Left lung (tissue), 10 donors: ENCODE measurements around the gene SCUBE3. TPM values are rescaled to one million over a fixed set of nuclear protein-coding genes. Genes with fewer than 3 reads are reported as not detected.

Experiments used
- ATAC-seq: fragments of 200-7000 bp; cut with Tn5 transposase; one replicate; pipeline ENCODE4 v1.9.1; 2020; ENCODE audit warnings: moderate library complexity
- DNase-seq, 4 donors: peaks; one replicate each; pipeline ENCODE4 v3.0.0-alpha.2; 2013 to 2020
- H3K27ac ChIP-seq, 2 donors: fragments of 200-600 bp; sonication (generic) in 1 of 2; one replicate each; pipeline versions ENCODE4 v1.5.0 to v1.8.0; 2020 to 2021
- H3K27me3 ChIP-seq, 2 donors: fragments of 200-600 bp; sonication (generic) in 1 of 2; one replicate each; pipeline versions ENCODE4 v1.5.0 to v1.8.0; 2020 to 2021
- H3K36me3 ChIP-seq, 2 donors: fragments of 200-600 bp; sonication (generic) in 1 of 2; one replicate each; pipeline versions ENCODE4 v1.5.0 to v1.8.0; 2020 to 2021
- H3K4me1 ChIP-seq, 2 donors: fragments of 200-600 bp; one replicate each; pipeline ENCODE4 v1.8.0; 2021
- H3K4me3 ChIP-seq, 2 donors: fragments of 200-600 bp; sonication (generic) in 1 of 2; one replicate each; pipeline versions ENCODE4 v1.5.0 to v1.8.0; 2020 to 2021; ENCODE audit warnings: mild to moderate bottlenecking in 1 of 2
- H3K9me3 ChIP-seq, 2 donors: fragments of 200-600 bp; sonication (generic) in 1 of 2; one replicate each; pipeline versions ENCODE4 v1.5.0 to v1.8.0; 2020 to 2021
- intact Hi-C, 2 donors: fragments of 100-400 bp; cut with DNase I; formaldehyde crosslinking; loops; one replicate each; pipeline versions ENCODE4 v1.11.2 to v1.14.2; 2022
- polyA plus RNA-seq, 6 donors: library from polyadenylated mRNA; unstranded; fragments of 120-200 nt; gene quantifications; one replicate each; pipeline ENCODE4 v1.2.1, GENCODE V29; 2013; ENCODE audit not compliant: insufficient read length in 6 of 6
- total RNA-seq, 2 donors: library from RNA; stranded (reverse); fragmentation: NEBNext Ultra II Directional; extraction: Animal tissue kit (Norgen Biotek cat#: 25700); gene quantifications; one replicate each; pipeline ENCODE4 v1.2.1, GENCODE V29; 2021
- TF ChIP-seq, protein P1 (sequence below), 2 donors: fragments of 200-600 bp; sonication (generic) in 1 of 2; IDR thresholded peaks; one replicate each; pipeline versions ENCODE4 v1.5.0 to v1.8.0; 2021; ENCODE audit warnings: antibody characterized with exemption in 2 of 2
- donor health status: DM: no; HTN: yes; CAD: no.
- donor health status: DM: no; HTN: no; CAD: no.

SCUBE3 gene
- total and polyA plus RNA-seq, 8 donors: 2.2 to 4.7 (median 3.9) TPM

DNA sequence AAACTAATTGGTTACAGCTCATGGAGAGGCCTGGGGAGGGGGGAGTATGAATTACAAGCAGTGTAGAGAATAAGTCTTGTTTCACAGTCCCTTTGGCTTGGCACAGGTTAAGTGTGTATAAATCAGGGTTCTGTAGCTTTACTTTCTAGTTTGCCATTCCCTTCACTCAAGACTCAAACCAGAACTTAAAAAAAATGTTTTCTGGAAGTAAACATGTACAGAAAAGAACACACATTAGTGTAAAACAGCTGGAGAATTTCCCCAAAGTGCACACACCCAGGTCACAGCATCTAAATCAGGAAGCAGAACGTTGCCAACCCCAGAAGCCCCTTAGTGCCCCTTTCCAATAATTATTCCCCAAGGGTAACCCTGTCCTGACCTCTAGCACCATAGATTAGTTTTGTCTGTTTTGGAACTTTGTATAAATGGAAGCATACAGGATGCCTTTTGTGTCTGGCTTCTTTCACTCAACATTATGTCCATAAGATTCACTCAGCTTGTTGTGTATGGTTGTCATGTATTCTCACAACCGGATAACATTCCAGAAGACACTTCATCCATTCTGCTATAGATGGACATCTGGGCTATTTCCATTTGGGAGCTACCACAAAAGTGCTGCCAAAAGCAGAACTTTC, 33.7 kb upstream of the SCUBE3 start:
- H3K4me3 ChIP-seq: no peak overlapping the region
- H3K4me1 ChIP-seq: peaks cover 4 to 17% of the 10 kb centered on the region in 2 donors
- H3K36me3 ChIP-seq: no peaks in the 10 kb centered on the region
- peaks cover 0 to 11% of the 10 kb centered on the region in 2 donors for H3K27me3 ChIP-seq
- DNase-seq (peak in 2 of 4 donors; percentile 52 to 59), ATAC-seq (no peak)
- H3K9me3 ChIP-seq: no peaks in the 10 kb centered on the region
- no peak overlapping the region for H3K27ac ChIP-seq
- TF ChIP-seq, protein P1, sequence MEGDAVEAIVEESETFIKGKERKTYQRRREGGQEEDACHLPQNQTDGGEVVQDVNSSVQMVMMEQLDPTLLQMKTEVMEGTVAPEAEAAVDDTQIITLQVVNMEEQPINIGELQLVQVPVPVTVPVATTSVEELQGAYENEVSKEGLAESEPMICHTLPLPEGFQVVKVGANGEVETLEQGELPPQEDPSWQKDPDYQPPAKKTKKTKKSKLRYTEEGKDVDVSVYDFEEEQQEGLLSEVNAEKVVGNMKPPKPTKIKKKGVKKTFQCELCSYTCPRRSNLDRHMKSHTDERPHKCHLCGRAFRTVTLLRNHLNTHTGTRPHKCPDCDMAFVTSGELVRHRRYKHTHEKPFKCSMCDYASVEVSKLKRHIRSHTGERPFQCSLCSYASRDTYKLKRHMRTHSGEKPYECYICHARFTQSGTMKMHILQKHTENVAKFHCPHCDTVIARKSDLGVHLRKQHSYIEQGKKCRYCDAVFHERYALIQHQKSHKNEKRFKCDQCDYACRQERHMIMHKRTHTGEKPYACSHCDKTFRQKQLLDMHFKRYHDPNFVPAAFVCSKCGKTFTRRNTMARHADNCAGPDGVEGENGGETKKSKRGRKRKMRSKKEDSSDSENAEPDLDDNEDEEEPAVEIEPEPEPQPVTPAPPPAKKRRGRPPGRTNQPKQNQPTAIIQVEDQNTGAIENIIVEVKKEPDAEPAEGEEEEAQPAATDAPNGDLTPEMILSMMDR (IDR thresholded peaks at IDR 0.05): no peak
- intact Hi-C loops: no loop called here

DNA sequence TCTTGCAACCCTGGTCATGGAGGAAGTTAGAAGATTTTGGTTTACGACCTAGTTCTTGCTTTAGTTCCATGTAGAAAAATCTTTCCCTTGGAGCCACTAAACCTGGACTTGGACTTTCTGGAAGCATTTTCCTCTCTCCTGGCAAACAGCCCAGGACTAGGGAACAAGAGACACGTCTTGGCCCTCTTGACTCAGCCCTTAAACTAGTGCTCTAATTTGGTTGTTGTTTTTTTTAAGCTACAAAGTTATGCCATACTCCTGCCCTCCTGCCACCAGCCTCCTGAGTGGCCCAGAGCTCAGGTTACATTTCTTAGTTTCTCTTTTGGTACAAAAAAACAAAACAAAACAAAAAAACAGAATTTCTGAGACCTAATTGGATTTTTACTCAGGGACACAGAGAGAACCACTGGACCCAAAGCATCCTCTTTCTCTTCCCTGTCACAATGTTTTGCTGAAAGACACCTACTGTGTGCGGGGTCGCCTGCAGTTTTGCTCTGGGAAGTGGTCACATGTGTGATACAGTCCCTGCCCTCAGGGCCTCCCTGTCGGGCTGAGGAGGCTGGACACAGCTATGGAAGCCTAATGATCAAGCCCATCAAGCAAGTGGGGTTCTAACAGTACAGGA, 32.3 kb upstream of the SCUBE3 start:
- ATAC-seq: peak; percentile 63
- peak overlapping the region; percentile 37 to 45 for H3K27ac ChIP-seq

DNA sequence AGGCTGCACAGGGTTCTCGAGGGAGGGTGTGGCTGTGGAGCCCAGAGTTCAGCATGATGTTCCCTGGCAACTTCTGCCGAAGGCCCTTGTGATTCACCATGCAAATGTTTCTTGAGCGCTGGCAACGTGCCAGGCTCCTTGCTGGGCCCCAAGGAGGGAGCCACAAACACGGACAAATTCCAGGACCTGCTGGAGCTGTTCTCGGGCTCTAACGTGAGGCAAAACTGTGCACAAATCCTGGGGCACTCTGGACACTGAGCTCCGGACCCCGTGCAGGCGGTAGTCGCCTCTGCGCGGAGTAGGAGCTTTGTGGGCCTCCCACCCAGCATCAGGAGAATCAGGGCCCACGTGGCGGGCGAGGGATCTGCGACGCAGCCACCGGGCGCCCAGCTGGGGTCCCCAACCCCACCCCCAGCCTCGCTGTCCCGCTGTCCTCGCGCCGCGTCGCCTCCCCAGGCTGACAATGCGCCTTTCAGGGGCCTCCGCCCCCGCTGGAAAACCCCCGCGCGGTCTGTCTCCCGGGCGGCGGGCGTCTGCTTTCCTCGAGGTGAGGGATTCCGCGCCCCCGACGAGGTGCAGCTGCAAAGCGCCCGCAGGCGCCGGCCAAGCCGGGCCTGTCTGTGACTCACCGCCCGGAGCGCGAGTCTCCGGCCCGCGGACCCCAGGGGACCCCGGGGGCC, 31.7 kb upstream of the SCUBE3 start:
- H3K4me1 ChIP-seq: peaks cover 9 to 17% of the 10 kb centered on the region in 2 donors
- peak in 3 of 4 donors; percentile 52 to 82 (median 76) for DNase-seq
- no peaks in the 10 kb centered on the region for H3K36me3 ChIP-seq
- no peaks in the 10 kb centered on the region for H3K9me3 ChIP-seq
- intact Hi-C loops: no loop called here
- peak; percentile 61 for ATAC-seq
- peaks cover 0 to 11% of the 10 kb centered on the region in 2 donors for H3K27me3 ChIP-seq
- H3K27ac ChIP-seq: peak overlapping the region; percentile 37 to 45
- TF ChIP-seq, protein P1 (IDR thresholded peaks at IDR 0.05): no peak
- no peak overlapping the region for H3K4me3 ChIP-seq

More for the DNA sequence above, 32.3 kb upstream of the SCUBE3 start:
- Histone ChIP-seq H3K36me3 (no peaks in the 10 kb centered on the region), H3K4me1 (peaks cover 9 to 17% of the 10 kb centered on the region in 2 donors), H3K27me3 (peaks cover 0 to 11% of the 10 kb centered on the region in 2 donors), H3K4me3 (no peak overlapping the region), H3K9me3 (no peaks in the 10 kb centered on the region)
- DNase-seq: peak in 2 of 4 donors; percentile 46 to 60
- TF ChIP-seq, protein P1 (IDR thresholded peaks at IDR 0.05): no peak
- intact Hi-C loops: no loop called here

DNA sequence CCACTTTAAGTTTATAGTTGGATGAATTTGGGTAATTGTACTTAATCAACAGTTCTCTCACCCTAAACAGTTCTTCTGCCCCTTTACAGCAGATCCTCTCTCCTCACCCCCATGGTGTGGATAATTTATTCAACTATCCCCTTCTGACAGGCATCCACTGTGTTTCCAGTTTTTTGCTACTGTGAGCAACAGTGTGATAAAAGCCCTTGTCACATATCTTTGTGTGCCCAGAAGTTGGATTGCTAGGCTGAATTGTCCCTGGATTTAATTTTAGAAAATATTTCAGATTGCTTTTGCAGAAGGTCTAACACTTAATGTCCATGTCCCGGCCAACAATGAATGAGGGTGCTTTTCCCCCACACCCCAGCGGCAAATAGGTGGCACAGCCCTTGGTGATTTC, 30.5 kb upstream of the SCUBE3 start:
- H3K4me1 ChIP-seq: peaks cover 9 to 17% of the 10 kb centered on the region in 2 donors
- H3K27me3 ChIP-seq: peaks cover 0 to 11% of the 10 kb centered on the region in 2 donors
- ATAC-seq: no peak
- H3K36me3 ChIP-seq: no peaks in the 10 kb centered on the region
- intact Hi-C loops: no loop called here
- no peak for DNase-seq
- TF ChIP-seq, protein P1 (IDR thresholded peaks at IDR 0.05): no peak
- H3K27ac ChIP-seq: no peak overlapping the region
- no peaks in the 10 kb centered on the region for H3K9me3 ChIP-seq
- no peak overlapping the region for H3K4me3 ChIP-seq

DNA sequence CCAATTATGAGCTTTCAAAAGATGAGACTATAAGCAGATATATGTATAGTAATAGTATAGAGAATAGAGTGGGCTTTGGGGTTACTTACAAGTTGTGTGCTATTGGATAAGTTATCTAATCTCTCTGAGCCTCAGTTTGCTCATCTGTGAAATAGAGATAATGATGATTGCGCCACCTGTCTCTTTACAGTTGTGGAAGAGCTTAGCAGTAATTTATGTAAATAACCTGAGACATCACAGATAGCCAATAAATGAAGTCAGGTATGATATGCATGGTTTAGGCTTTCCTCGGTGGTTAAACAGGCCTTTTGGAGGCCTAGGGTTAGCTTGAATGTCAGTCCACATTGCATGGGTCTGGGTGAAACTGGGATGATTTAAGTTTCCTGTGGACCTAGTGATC, 29.8 kb upstream of the SCUBE3 start:
- Histone ChIP-seq H3K4me3 (no peak overlapping the region), H3K9me3 (no peaks in the 10 kb centered on the region), H3K36me3 (no peaks in the 10 kb centered on the region), H3K27me3 (peaks cover 0 to 11% of the 10 kb centered on the region in 2 donors), H3K27ac (no peak overlapping the region), H3K4me1 (peaks cover 9 to 17% of the 10 kb centered on the region in 2 donors)
- DNase-seq (no peak), ATAC-seq (no peak)
- TF ChIP-seq, protein P1 (IDR thresholded peaks at IDR 0.05): no peak
- intact Hi-C loops: no loop called here
